ENCODE data around the gene RBM28. TPM values are rescaled to one million over a fixed set of nuclear protein-coding genes. Genes with fewer than 3 reads are reported as not detected.
A peak's percentile ranks its signal among the peaks of the same experiment; 100 is the strongest.
"Not testable (repeated sequence)": the region's sequence is repeated elsewhere in the genome, so short reads cannot be mapped to it uniquely, and the experiment has no call there.

RBM28 gene
- total RNA-seq, 1 donor from 2014 or later: 31.7 TPM

DNA sequence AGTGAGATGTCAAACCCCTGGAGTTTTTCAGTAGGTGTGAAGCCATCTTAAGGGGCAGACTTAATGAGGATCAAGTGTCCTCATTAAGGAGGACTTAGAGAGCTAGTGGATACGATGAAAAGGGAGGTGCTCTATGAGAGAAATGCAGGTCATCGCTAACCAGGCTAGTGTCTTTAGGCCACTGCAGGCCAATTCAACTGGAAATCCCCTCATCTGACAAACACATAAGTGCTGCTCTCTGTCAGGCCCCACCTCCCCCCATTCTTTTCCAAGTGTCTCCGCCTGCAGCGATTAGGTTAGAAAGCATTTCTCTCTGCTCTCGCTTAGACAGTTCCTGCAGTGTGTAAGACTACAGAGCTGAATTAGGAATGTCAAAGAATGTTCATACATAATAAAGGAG, 33.7 kb downstream of the RBM28 start:
- DNase-seq (ENCODE audit: missing footprints) (no peak), ATAC-seq (no peak)
- intact Hi-C loops (cut with DNase I): no loop called here

DNA sequence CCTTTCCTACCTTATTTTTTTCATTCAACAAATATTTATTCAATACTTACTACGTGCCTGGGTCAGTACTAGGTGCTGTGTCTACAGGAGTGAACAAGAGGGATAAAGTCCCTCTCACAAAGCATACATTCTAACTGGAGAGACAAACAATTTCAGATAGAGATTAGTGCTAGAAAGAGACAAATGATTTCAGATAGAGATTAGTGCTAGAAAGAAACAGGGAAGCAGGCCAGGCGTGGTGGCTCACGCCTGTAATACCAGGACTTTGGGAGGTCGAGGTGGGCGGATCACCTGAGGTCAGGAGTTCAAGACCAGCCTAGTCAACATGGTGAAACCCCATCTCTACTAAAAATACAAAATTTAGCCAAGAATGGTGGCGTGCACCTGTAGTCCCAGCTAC, 34.6 kb downstream of the RBM28 start:
- DNase-seq (ENCODE audit: missing footprints) (no peak), ATAC-seq (no peak)
- intact Hi-C loops (cut with DNase I): no loop called here

DNA sequence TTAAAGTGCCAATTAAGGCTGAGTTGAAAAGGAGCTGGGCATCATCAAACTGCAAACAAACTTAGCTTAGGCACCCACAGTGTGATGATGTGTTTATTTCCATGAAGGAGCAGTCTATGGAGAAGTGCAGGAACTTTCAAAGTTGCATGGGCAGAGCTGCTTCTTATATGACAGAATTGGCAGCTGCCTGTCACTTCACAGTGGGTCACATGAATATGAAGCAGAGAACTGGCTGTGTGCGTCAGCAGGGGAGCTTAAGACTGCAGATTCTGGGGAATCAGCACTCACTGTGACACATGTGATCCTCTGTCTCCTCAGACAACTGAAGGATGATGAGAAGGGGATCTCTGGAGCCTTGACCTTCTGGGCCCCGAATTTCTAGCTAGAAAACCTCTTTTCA, 36.6 kb downstream of the RBM28 start:
- intact Hi-C loops (cut with DNase I): no loop called here
- DNase-seq (ENCODE audit: missing footprints) (no peak), ATAC-seq (no peak)

DNA sequence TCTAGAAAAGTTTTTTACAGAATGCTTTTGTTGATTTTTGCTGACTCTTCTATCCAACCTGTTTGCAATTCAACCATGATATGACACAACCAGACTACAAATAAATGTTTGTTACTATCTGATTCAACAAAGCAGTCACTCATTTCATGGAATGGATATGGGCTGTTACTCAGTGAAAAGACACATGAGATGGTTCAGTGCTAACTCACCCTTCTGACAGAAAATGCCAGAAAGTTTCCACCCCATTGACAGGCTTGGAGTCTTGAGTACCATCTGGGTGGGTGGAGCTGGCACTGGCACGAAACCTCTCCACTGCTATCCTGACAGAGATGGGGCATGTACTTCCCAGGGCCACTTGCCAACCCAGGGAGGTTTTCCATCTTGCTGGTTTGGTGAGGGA, 39.5 kb downstream of the RBM28 start:
- DNase-seq (ENCODE audit: missing footprints) (no peak), ATAC-seq (no peak)
- intact Hi-C loops (cut with DNase I): no loop called here

DNA sequence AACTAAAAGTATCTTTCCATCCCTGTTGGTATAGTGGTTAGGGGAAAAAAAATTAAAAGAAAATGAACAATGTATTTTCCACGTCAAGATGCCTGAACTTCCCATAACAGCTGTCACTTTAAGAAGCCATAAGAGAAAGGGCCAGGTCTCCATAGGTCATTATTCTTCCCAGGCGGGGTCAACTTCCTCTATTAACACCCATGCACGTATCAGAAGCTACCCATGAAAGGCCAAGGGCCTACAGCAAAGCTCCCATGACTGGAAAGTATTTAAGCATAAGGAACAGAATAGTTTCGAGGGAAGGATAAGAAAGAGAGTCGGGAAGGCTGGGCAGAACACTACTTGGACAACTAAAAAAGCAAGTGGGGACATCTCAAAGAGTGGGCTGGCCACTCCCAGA, 40.1 kb downstream of the RBM28 start:
- ATAC-seq: no peak
- intact Hi-C loops (cut with DNase I): no loop called here
- no peak for DNase-seq (ENCODE audit: missing footprints)

DNA sequence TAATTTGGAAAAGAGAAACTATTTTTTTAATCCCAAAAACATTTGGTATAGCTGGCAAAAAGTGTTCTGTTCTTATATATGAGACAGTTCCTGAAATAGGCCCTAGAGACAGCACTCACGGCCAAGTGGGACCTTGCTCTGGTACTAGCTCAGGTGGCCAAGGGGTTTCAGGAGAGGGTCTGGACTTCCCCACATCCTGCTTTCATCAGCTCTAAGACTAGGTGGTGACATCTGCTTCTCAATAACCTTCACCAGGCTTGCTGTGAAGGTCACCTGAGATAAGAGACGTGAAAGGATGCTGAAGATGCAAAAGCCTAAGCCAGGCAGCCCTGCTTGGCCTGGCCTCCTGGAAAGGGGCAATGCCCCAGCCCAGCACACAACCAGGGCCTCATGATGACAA, 40.6 kb downstream of the RBM28 start:
- no peak for ATAC-seq
- DNase-seq (ENCODE audit: missing footprints): no peak
- intact Hi-C loops (cut with DNase I): no loop called here

DNA sequence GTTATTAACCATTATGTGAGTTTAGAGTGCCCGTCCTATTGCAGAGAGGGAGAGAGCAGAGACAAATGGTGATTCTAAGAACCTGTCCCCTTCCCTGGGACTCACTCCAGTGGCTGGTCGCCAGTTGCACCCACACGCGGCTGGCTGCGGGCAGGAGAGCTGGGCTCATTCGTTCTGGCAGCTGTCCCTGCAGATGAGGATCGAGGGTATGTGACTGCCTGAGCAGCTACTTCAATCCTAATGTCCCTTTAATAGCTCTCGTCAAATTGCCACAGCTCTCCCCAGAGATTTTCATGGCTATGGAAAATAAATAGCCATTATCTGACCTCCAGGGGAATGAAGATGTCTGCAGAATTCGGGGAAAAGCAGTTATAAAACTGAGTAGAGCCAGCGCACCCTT, 41.6 kb downstream of the RBM28 start:
- intact Hi-C loops (cut with DNase I): no loop called here
- DNase-seq (ENCODE audit: missing footprints) (no peak), ATAC-seq (peak; percentile 30)

DNA sequence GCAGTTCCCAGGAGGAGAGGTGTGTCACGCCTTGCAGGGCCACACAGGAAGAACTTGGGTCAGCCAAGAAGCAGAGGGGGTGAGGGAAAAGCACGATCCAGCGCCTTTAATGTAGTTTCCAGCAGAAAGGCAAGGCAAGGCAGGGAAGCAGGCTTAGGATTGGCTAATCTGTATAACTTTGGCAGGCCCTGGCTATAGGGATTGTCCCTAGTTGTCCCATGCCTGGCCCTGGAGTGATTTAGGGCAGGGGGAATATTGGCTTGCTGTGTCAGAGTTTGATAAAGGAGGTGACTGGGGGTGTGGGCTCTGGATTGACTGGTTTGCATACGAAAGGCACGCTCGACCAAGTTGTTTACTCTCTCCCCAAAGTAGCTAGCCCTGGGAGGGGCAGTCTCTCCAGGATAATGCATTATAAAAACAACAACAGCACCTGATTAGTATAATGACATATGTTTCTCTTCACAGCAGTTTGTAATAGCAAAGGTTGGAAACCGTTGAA, 44.5 kb downstream of the RBM28 start:
- DNase-seq (ENCODE audit: missing footprints) (no peak), ATAC-seq (no peak)
- intact Hi-C loops (cut with DNase I): no loop called here

DNA sequence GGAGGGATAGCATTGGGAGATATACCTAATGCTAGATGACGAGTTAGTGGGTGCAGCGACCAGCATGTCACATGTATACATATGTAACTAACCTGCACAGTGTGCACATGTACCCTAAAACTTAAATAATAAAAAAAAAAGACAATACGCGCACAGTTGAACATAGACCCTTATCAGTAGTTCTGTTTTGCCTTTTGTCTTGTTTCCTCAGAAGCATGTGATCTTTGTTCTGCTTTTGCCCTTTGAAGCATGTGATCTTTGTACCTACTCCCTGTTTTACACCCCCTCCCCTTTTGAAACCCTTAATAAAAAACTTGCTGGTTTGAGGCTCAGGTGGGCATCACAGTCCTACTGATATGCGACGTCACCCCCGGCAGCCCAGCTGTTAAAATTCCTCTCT, 45.7 kb downstream of the RBM28 start:
- ATAC-seq; intact Hi-C loops (cut with DNase I); DNase-seq (ENCODE audit: missing footprints): not testable (repeated sequence)

DNA sequence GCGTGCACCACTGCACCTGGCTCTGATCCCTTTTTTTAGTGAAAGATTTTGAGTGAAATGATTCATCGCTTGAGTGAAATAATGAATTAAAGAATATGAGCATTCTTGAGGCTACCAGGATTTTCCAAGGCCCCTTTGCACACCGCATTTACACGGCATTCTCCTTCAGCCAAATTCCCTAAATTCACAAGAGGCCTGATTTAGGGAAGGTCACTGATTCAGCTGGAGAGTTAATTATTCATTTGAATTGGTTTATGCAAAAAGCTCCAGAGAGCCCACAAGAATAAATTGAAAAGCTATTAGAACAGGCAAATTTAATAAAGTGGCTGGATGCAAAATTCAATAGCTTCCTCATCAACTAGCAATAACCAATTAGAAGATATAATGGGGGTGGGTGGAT, 56.2 kb downstream of the RBM28 start:
- no peak for ATAC-seq
- DNase-seq (ENCODE audit: missing footprints): no peak
- intact Hi-C loops (cut with DNase I): no loop called here

DNA sequence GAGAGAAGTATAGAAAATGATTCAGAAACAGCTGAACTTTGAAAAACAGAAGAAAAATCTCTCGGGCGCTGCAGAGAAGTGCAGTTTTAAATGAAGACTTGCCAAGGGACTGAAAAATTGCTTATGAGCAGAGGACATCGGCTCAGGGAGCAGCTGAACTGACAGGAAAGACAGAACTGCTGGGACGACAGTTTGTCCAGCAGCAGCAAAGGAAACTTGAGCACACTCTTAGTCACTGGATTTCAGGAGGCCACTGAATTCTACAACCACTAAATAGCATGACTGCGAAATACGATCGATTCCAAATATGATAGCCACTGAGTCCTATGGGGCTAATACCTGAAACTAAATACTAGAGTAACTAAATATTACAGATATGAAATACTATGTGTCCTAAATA, 59.6 kb downstream of the RBM28 start:
- DNase-seq (ENCODE audit: missing footprints): no peak
- intact Hi-C loops (cut with DNase I): no loop called here

DNA sequence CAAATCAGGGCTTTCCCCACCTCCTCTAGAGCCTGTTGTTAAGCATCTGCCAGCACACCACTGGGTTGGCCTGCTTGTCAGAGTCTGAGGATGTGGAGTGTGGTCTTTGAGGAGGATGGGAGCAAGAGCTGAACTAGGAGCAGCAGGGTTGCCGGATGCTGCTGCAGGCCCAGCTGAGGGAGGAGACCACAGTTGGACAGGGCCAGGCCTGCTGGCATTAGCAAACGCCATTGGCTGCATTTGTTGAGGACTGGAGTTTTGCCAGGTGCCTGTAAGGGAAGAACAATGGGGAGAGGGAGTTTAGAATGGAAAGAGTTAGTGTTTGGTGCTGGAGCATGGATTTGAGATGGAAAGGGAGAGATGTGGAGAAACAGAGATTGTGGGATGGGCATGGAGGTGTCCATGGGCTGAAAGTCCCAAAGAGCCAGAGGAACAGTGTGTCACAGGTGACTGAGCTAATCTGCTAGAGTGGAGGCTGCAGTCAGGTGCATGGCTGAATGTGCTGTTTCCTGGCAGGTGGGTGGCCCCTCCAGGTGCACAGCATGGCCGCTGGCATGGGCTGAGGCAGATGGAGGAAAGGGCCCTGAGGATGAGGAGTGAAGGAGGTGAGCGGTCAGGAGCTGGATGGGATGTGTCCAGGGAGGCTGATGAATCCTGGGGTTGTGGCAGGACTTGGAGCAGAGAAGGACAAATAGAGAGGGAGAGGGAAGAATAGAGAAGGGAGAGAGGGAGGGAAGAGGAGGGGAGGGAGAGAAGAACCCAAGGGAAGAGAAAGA, 61.9 kb downstream of the RBM28 start:
- no peak for ATAC-seq
- intact Hi-C loops (cut with DNase I): no loop called here
- no peak for DNase-seq (ENCODE audit: missing footprints)

More for the DNA sequence above, 59.6 kb downstream of the RBM28 start:
- ATAC-seq: no peak

DNA sequence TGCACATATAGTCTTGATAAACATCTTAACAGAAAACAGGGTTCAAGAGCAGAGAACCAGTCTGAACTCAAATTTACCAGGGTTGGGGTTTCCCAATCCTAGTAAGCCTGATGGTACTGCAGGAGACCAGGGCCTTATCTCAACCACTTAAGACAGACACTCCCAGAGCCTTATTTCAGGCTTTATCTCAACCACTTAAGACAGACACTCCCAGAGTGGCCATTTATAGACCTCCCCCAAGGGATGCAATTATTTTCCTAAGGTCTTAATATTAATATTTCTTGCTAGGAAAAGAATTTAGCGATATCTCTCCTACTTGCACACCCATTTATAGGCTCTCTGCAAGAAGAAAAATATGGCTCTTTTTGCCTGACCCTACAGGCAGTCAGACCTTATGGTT, 63.3 kb downstream of the RBM28 start:
- DNase-seq (ENCODE audit: missing footprints); ATAC-seq; intact Hi-C loops (cut with DNase I): not testable (repeated sequence)

DNA sequence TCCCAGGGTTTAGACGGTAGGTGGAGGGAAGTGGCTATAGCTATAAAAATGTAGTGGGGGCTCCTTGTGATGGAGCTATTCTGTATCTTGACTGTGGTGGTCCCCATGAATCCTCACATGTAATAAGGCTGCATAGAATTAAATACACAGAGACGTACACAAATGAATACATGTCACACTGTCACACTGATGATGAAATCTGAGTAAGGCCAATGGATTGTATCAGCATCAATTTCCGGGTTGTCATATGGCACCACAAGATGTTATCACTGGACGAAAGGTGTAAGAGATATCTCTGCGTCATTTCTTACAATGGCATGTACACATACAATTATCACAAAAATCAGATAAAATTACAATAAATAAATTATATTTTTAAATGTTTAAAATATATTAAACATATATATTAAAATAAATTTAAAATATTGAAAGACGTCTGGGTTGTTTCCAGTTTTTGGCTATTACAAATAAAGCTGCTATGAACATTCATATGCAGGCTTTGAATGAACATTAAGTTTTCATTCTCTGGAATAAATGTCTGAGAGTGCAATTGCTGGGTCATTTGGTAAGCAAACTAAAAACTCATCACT, 64.5 kb downstream of the RBM28 start:
- ATAC-seq: no peak
- intact Hi-C loops (cut with DNase I): no loop called here

DNA sequence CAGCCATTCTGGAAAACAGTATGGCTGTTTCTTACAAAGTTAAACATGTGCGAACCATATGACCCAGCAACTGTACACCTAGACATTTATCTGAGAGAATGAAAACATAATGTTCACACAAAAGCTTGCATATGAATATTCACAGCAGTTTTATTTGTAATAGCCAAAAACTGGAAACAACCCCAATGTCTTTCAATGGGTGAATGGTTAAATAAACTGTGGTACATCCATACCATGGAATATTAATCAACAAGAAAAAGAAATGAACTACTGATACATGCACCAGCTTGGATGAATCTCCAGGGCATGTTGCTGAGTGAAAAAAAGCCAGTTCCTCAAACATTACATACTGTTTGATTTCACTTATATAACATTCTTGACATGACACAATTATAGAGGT, 65.3 kb downstream of the RBM28 start:
- ATAC-seq (no peak), DNase-seq (ENCODE audit: missing footprints) (no peak)
- intact Hi-C loops (cut with DNase I): no loop called here

More for the DNA sequence above, 64.5 kb downstream of the RBM28 start:
- no peak for DNase-seq (ENCODE audit: missing footprints)

DNA sequence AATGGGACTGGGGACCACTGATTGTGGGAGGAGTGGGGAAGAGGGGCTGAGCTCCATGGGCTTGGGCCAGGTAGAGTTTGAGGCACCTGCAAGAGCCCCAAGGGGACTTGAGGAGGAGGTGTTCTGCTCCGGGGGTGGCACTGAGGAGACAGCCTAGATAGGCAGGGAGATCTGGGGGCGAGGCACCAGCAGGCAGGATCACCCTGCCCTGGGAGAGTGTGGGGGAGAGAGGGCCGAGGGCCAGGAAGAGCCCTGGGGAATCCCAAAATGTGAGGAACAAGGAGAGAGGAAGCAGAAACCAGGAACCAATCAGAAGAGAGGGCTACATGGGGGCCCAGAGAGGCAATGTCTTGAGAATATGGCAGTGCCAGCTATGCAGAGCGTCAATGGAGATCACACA, 68.0 kb downstream of the RBM28 start:
- intact Hi-C loops (cut with DNase I): no loop called here
- no peak for ATAC-seq
- DNase-seq (ENCODE audit: missing footprints): no peak

DNA sequence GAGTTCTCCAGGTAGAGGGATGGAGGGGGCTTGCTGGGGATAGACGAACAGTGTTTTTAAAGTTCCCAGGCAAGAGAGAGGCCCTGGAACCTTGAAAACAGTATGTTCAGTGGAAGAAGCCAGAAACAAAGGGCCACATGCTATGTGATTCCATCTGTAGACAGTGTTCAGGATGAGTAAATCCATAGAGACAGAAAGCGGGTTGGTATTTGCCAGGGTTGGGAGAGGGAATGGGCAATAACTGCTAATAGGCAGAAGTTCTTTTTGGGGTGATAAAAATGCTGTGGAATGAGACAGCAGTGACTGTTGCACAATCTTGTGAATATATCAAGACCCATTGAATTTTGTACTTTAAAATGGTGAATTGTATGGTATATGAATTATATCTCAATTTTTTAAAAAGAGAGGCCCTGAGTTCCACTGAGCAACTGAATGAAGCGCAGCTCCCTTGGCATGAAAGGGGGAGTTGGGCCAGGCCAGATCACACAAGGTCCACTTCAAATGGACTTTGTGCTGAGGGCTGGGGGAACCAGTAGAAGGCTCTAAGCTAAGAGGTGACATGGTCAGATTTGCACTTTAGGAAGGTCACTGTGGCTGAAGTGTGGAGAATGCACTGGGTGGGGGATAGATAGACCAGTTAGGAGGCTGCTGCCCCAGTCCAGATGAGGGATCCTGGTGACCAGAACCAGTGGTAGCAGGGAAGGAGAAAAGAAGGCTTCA, 68.7 kb downstream of the RBM28 start:
- intact Hi-C loops (cut with DNase I): no loop called here
- ATAC-seq (no peak), DNase-seq (ENCODE audit: missing footprints) (no peak)

DNA sequence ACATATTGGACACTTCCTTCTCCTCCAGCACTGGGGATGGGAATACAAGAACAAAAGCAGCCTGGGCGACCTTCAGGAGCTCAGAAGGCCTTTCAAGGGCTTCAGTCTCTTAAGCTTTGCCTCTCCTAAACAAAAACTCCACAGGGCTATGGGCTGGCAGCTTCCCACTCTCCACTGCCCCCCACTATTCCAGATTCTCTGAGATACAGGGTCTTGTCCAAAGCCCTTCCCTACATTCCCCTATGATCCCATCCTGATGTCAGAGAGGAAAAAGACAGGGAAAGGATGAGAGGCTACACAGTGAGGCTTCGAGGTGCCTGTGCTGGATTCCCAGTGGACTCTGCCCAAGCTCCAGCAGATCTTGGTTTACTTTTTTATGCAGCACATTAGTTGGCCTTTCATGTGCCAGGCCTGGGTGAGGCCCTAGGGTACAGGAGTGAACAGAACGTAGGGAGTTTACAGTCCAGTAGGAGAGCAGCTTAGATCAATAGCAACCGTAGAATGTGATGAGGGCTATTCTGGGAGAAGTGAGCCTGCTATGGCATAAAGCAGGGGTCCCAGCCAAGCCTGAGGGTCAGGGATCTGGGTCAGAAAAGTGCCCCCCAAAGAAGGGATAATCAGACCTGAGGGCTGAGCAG, 69.3 kb downstream of the RBM28 start:
- ATAC-seq (no peak), DNase-seq (ENCODE audit: missing footprints) (no peak)
- intact Hi-C loops (cut with DNase I): no loop called here

DNA sequence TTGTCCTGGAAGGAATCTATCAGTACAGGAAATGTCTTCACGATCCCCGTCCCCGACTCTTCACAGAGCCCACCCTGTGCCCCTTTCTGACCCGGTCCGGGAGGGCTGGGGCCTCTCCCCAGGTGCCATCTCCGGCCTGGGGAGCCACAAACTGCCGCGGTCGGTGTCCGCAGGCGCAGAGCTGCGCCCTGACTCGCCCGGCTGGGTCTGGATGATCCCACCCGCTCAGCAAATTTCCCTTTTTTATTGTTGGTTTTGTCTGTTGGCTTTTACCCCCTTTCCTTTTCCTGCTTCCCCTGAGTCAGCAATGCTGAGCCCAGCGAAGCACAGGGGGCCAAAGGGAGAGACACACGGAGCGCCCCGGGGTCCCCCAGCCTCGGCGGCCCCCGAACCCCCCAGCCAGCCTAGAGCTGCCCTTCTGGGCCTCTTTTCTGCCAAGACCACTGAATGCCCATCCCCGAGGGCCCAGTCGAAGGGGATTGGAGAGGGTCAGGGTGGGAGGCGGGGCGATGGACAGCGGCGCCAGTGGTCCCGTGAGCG, 71.7 kb downstream of the RBM28 start:
- intact Hi-C loops (cut with DNase I): no loop called here
- no peak for DNase-seq (ENCODE audit: missing footprints)
- ATAC-seq: no peak
